Measurements from ENCODE around the gene PLCL1. TPM values are rescaled to one million over a fixed set of nuclear protein-coding genes. Genes with fewer than 3 reads are reported as not detected.

Gene PLCL1
- total RNA-seq, 4 donors from 2014 or later, result 1.0 to 3.7 (median 2.6) TPM

GRCh38 chr2:197782126-197782525 is 22.3 kb upstream of the PLCL1 start:
- no peak for DNase-seq (ENCODE audit: low spot score in 2 of 2)
- TF ChIP-seq POLR2A (IDR thresholded peaks at IDR 0.05), result no peak
- TF ChIP-seq CTCF (IDR thresholded peaks at IDR 0.05), result no peak
- 48 to 56% methylated on average over 1 of the region's 1 CpG for WGBS, 2 donors
- intact Hi-C loops (cut with DNase I; ENCODE audit: low total_unique reads), result no loop called here
- no peak overlapping the region for H3K4me3 ChIP-seq (ENCODE audit: low read depth, poor library complexity, severe bottlenecking)

GRCh38 chr2:197784956-197785941 is 19.1 kb upstream of the PLCL1 start, which contains the start of gene BOLL:
BOLL (minus strand) TSS chr2:197785319; CDS start chr2:197781850, 3,469 bp downstream.
- 86 to 89% methylated on average over 61 to 68 of the region's 80 CpGs for WGBS, 2 donors

GRCh38 chr2:197786010-197786877 is 18.1 kb upstream of the PLCL1 start:
- 6 to 11% methylated on average over 46 to 78 of the region's 79 CpGs for WGBS, 2 donors
- TF ChIP-seq CTCF (IDR thresholded peaks at IDR 0.05) (no peak), POLR2A (IDR thresholded peaks at IDR 0.05) (no peak)
- DNase-seq (ENCODE audit: low spot score in 2 of 2), result no peak
- H3K4me3 ChIP-seq (ENCODE audit: low read depth, poor library complexity, severe bottlenecking), result no peak overlapping the region
- intact Hi-C loops (cut with DNase I; ENCODE audit: low total_unique reads), result no loop called here

More at GRCh38 chr2:197784956-197785941, 19.1 kb upstream of the PLCL1 start, which contains the start of gene BOLL:
- H3K4me3 ChIP-seq (ENCODE audit: low read depth, poor library complexity, severe bottlenecking), result no peak within 1 kb of the TSS
- TF ChIP-seq POLR2A (IDR thresholded peaks at IDR 0.05), result no peak
- TF ChIP-seq CTCF (IDR thresholded peaks at IDR 0.05), result no peak
- intact Hi-C loops (cut with DNase I; ENCODE audit: low total_unique reads), result no loop called here
- DNase-seq (ENCODE audit: low spot score in 2 of 2), result no peak

GRCh38 chr2:197793456-197793855 is 10.9 kb upstream of the PLCL1 start:
- WGBS, 2 donors, result 51 to 72% methylated on average over 1 of the region's 1 CpG
- no peak overlapping the region for H3K4me3 ChIP-seq (ENCODE audit: low read depth, poor library complexity, severe bottlenecking)
- intact Hi-C loops (cut with DNase I; ENCODE audit: low total_unique reads), result no loop called here
- DNase-seq (ENCODE audit: low spot score in 2 of 2), result no peak
- TF ChIP-seq POLR2A (IDR thresholded peaks at IDR 0.05) (no peak), CTCF (IDR thresholded peaks at IDR 0.05) (no peak)

GRCh38 chr2:197795277-197795676 is 9.1 kb upstream of the PLCL1 start:
- no peak for DNase-seq (ENCODE audit: low spot score in 2 of 2)
- TF ChIP-seq CTCF (IDR thresholded peaks at IDR 0.05) (no peak), POLR2A (IDR thresholded peaks at IDR 0.05) (no peak)
- H3K4me3 ChIP-seq (ENCODE audit: low read depth, poor library complexity, severe bottlenecking), result no peak overlapping the region
- intact Hi-C loops (cut with DNase I; ENCODE audit: low total_unique reads), result no loop called here

All from lower leg skin (tissue), 4 donors.